Keratinocyte (primary cell): ENCODE measurements around the gene TBXAS1. TPM values are rescaled to one million over a fixed set of nuclear protein-coding genes. Genes with fewer than 3 reads are reported as not detected.

ENCODE experiments used
- DNase-seq: peaks from one replicate; pipeline ENCODE4 v3.0.0-alpha.2; 2011; ENCODE audit warnings: low read depth, missing footprints, low spot score
- FAIRE-seq: peaks from 2 replicates; lab custom pipeline; 2011; peaks lifted over from hg19 to GRCh38; lab: Jason Lieb, UNC
- H2AFZ ChIP-seq: 2 replicates; pipeline ENCODE4 v1.6.0; 2012; ENCODE audit warnings: low read length, control low read depth, inconsistent platforms; ENCODE audit not compliant: control insufficient read depth
- H3K27ac ChIP-seq: 2 replicates; pipeline ENCODE4 v1.5.1; 2011; ENCODE audit warnings: low read length; ENCODE audit not compliant: control insufficient read depth, insufficient read depth
- H3K27me3 ChIP-seq: 3 replicates; pipeline ENCODE4 v1.6.0; 2011; ENCODE audit warnings: low read length; ENCODE audit not compliant: control insufficient read depth, insufficient read depth; ENCODE audit errors: extremely low read depth
- H3K36me3 ChIP-seq, 2 experiments: 2 replicates in 1 of 2; 3 replicates in 1 of 2; pipeline ENCODE4 v1.5.1; 2011; ENCODE audit warnings: low read length in 2 of 2, mild to moderate bottlenecking in 1 of 2; ENCODE audit not compliant: control insufficient read depth in 2 of 2, insufficient read depth in 2 of 2; ENCODE audit errors: extremely low read depth in 1 of 2
- H3K4me1 ChIP-seq: 3 replicates; pipeline ENCODE4 v1.5.1; 2011; ENCODE audit warnings: low read length; ENCODE audit not compliant: control insufficient read depth, insufficient read depth; ENCODE audit errors: extremely low read depth
- H3K4me2 ChIP-seq: 3 replicates; pipeline ENCODE4 v1.6.0; 2011; ENCODE audit warnings: low read depth, low read length; ENCODE audit not compliant: control insufficient read depth, insufficient read depth; ENCODE audit errors: extremely low read depth
- H3K4me3 ChIP-seq, 3 experiments: fragments of 200-600 bp in 1 of 3; sonication (generic) in 1 of 3; 2 replicates in 2 of 3; 3 replicates in 1 of 3; pipeline ENCODE4 v1.5.1; 2011 to 2016; ENCODE audit warnings: low read length in 3 of 3, mild to moderate bottlenecking in 3 of 3, control low read depth in 2 of 3, inconsistent platforms in 1 of 3, low read depth in 1 of 3, mixed read lengths in 1 of 3, mixed run types in 1 of 3, moderate library complexity in 1 of 3; ENCODE audit not compliant: control insufficient read depth in 2 of 3, insufficient read depth in 2 of 3; ENCODE audit errors: extremely low read depth in 1 of 3
- H3K79me2 ChIP-seq: 2 replicates; pipeline ENCODE4 v1.6.0; 2012; ENCODE audit warnings: low read length; ENCODE audit not compliant: control insufficient read depth, insufficient read depth
- H3K9ac ChIP-seq: 3 replicates; pipeline ENCODE4 v1.6.0; 2011; ENCODE audit warnings: low read length; ENCODE audit not compliant: control insufficient read depth, insufficient read depth; ENCODE audit errors: extremely low read depth
- H3K9me1 ChIP-seq: 3 replicates; pipeline ENCODE4 v1.6.0; 2011; ENCODE audit warnings: low read length; ENCODE audit not compliant: control insufficient read depth, insufficient read depth; ENCODE audit errors: extremely low read depth
- H3K9me3 ChIP-seq: 2 replicates; pipeline ENCODE4 v1.5.1; 2012; ENCODE audit warnings: low read depth, low read length; ENCODE audit not compliant: control insufficient read depth
- H4K20me1 ChIP-seq: 3 replicates; pipeline ENCODE4 v1.6.0; 2011; ENCODE audit warnings: low read length; ENCODE audit not compliant: control insufficient read depth, insufficient read depth; ENCODE audit errors: extremely low read depth
- EZH2 ChIP-seq: IDR thresholded peaks from one replicate; pipeline ENCODE4 v1.6.1; 2012; ENCODE audit warnings: inconsistent platforms, mild to moderate bottlenecking, low read length, moderate library complexity
- dilution Hi-C: fragments of 300-500 bp; cut with MboI; formaldehyde crosslinking; loops from one replicate; pipeline ENCODE4 v1.7.0; 2020; ENCODE audit warnings: low sequenced_read_pairs; ENCODE audit not compliant: extremely low pct_ligation_motif_present
- polyA plus RNA-seq, 5 experiments: library from polyadenylated mRNA; depleted of rRNA in 3 of 5; stranded (reverse) in 3 of 5; stranded (forward) in 1 of 5; unstranded in 1 of 5; fragments of >200 nt; gene quantifications; 1 replicate in 1 of 5; 2 replicates in 3 of 5; 3 replicates in 1 of 5; pipeline versions ENCODE4 v1.2.1 to v1.2.3, GENCODE V29; 2011 to 2012; ENCODE audit warnings: missing spikeins in 2 of 5, low read depth in 1 of 5, low replicate concordance in 1 of 5
- TF ChIP-seq, protein P1 (sequence below), 3 experiments: IDR thresholded peaks in 1 of 3; conservative IDR thresholded peaks in 1 of 3; optimal IDR thresholded peaks in 1 of 3; 2 replicates in 2 of 3; 3 replicates in 1 of 3; pipeline versions ENCODE3 to v1.5.1; 2011; ENCODE audit warnings: low read length in 3 of 3, mild to moderate bottlenecking in 3 of 3, moderate library complexity in 2 of 3, control low read depth in 1 of 3, inconsistent platforms in 1 of 3; ENCODE audit not compliant: insufficient read depth in 2 of 3; ENCODE audit errors: extremely low read depth in 1 of 3

The TBXAS1 gene
- polyA plus RNA-seq, 1 donor (not counting 4 experiments of a cell fraction or from before 2014, with no cell fraction given) = 2.9 TPM

DNA sequence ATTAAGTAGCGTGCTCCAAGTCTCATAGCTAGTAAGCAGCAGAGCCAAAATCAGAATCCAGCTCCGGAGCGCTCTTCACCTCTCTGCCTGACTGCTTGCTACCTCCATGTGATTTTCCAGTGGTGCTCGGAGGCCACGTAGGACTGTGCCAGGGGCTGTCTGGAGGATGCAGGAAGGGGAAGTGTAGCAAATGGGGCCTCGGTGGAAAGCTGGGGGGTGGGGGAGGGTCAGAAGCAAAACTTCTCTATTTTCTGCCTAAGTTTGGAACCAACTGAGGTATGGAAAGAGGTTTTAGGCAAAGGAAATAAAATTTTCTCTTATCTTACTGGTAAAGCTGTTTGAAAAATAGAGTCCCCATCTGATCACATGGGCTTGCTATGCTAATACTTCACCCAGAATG lies 108.7 kb downstream of the TBXAS1 start:
- Histone ChIP-seq H3K27me3 (peaks cover 11% of the 10 kb centered on the region), H2AFZ (no peak overlapping the region), H3K27ac (no peak overlapping the region), H3K4me3 (no peak overlapping the region), H3K4me2 (no peak overlapping the region), H4K20me1 (no peaks in the 10 kb centered on the region), H3K9ac (no peak overlapping the region), H3K79me2 (no peaks in the 10 kb centered on the region), H3K9me1 (no peaks in the 10 kb centered on the region), H3K4me1 (no peaks in the 10 kb centered on the region), H3K9me3 (no peaks in the 10 kb centered on the region), H3K36me3 (no peaks in the 10 kb centered on the region)
- DNase-seq (no peak), FAIRE-seq (no peak)
- no peak for TF ChIP-seq EZH2
- TF ChIP-seq, protein P1, sequence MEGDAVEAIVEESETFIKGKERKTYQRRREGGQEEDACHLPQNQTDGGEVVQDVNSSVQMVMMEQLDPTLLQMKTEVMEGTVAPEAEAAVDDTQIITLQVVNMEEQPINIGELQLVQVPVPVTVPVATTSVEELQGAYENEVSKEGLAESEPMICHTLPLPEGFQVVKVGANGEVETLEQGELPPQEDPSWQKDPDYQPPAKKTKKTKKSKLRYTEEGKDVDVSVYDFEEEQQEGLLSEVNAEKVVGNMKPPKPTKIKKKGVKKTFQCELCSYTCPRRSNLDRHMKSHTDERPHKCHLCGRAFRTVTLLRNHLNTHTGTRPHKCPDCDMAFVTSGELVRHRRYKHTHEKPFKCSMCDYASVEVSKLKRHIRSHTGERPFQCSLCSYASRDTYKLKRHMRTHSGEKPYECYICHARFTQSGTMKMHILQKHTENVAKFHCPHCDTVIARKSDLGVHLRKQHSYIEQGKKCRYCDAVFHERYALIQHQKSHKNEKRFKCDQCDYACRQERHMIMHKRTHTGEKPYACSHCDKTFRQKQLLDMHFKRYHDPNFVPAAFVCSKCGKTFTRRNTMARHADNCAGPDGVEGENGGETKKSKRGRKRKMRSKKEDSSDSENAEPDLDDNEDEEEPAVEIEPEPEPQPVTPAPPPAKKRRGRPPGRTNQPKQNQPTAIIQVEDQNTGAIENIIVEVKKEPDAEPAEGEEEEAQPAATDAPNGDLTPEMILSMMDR (optimal IDR thresholded peaks at IDR 0.05 in 1 of 3, IDR thresholded peaks at IDR 0.05 in 1 of 3, conservative IDR thresholded peaks at IDR 0.05 in 1 of 3; ENCODE audit: extremely low read depth in 1 of 3, insufficient read depth in 2 of 3, low read length in 3 of 3) = no peak
- dilution Hi-C loops = no loop called here

DNA sequence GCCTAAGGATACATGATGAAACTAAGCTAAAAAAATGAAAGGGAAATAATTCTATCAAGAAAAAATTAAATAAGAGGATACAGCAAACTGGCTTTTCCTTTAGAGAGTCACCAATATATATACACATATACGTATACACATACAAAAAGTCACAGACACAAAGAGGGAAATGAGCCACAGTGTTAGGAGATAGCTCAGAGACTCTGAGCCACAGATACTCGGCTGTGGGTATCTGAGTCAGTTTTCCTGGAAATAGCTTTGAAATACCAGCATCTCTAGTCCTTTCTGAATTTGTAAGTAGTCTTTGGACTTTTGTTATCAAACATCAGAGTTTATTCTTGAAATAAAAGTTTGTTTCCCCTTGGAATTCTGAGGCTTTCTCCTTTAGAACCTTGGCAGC lies 111.8 kb downstream of the TBXAS1 start:
- Histone ChIP-seq H3K4me2 (no peak overlapping the region), H3K4me1 (no peaks in the 10 kb centered on the region), H3K9ac (no peak overlapping the region), H2AFZ (no peak overlapping the region), H3K27me3 (peaks cover 20% of the 10 kb centered on the region), H3K9me1 (no peaks in the 10 kb centered on the region), H3K36me3 (no peaks in the 10 kb centered on the region), H3K9me3 (peaks cover 5% of the 10 kb centered on the region), H3K27ac (no peak overlapping the region), H3K4me3 (no peak overlapping the region), H3K79me2 (no peaks in the 10 kb centered on the region), H4K20me1 (no peaks in the 10 kb centered on the region)
- dilution Hi-C loops = no loop called here
- DNase-seq (no peak), FAIRE-seq (no peak)
- no peak for TF ChIP-seq EZH2
- TF ChIP-seq, protein P1 (optimal IDR thresholded peaks at IDR 0.05 in 1 of 3, IDR thresholded peaks at IDR 0.05 in 1 of 3, conservative IDR thresholded peaks at IDR 0.05 in 1 of 3; ENCODE audit: extremely low read depth in 1 of 3, insufficient read depth in 2 of 3, low read length in 3 of 3) = no peak
